Measurements from ENCODE around the gene UBE2I.
A peak's percentile ranks its signal among the peaks of the same experiment; 100 is the strongest.

UBE2I gene

DNA sequence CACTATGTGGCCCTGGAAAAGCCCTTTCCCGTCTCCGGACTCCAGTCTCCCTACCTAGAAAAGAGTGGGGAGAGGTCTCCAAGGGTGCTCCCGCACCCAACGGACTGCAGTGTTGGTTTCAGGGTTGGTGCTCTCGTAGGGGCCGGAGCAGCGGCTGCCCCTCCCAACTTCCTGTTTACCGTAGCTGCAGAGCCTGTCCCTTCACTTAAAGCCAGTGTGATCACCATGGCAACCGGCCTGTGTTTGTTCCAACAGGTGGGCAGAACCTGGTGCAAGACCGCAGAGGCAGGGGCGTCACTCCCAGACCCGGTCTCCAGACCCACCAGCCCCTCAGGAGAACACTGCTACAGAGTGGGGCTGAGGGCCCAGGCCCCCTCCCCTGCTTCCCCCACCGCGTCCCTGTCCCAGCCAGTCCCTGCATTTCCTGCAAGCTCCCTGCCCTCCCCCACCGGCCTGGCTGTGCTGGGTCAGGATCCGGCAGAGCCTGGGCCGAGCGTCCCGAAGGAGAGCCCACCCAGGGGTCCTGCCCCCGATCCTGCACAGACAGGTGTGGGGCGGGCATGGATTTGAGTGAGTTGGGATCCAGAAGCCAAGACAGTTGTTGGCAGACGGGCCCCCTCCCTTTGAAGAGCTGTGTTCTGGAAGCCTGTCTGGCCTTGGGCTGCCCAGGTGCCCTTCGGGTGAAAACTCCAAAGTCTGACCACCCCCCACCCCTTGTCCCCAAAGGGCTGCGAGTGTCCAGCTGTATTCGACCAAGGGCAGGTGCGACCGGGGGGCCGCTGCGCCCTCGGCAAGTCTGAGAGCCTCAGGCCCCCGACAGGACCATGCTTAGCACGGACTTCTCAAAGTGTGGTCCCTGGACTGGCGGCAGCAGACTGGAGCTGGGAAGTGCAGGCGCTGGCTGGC, 22.5 kb downstream of the UBE2I start:
- peak; percentile 70 to 77 for DNase-seq (ENCODE audit: low read depth in 1 of 2, low spot score in 1 of 2)
- TF ChIP-seq, protein P1, sequence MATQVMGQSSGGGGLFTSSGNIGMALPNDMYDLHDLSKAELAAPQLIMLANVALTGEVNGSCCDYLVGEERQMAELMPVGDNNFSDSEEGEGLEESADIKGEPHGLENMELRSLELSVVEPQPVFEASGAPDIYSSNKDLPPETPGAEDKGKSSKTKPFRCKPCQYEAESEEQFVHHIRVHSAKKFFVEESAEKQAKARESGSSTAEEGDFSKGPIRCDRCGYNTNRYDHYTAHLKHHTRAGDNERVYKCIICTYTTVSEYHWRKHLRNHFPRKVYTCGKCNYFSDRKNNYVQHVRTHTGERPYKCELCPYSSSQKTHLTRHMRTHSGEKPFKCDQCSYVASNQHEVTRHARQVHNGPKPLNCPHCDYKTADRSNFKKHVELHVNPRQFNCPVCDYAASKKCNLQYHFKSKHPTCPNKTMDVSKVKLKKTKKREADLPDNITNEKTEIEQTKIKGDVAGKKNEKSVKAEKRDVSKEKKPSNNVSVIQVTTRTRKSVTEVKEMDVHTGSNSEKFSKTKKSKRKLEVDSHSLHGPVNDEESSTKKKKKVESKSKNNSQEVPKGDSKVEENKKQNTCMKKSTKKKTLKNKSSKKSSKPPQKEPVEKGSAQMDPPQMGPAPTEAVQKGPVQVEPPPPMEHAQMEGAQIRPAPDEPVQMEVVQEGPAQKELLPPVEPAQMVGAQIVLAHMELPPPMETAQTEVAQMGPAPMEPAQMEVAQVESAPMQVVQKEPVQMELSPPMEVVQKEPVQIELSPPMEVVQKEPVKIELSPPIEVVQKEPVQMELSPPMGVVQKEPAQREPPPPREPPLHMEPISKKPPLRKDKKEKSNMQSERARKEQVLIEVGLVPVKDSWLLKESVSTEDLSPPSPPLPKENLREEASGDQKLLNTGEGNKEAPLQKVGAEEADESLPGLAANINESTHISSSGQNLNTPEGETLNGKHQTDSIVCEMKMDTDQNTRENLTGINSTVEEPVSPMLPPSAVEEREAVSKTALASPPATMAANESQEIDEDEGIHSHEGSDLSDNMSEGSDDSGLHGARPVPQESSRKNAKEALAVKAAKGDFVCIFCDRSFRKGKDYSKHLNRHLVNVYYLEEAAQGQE (IDR thresholded peaks at IDR 0.05; ENCODE audit: insufficient replicate concordance, low read depth): no peak
- TF ChIP-seq GABPA (IDR thresholded peaks at IDR 0.05; ENCODE audit: low read depth): no peak
- no peak; the same call in 1 of the 2 replicates for TF ChIP-seq SPI1 (IDR thresholded peaks at IDR 0.05; ENCODE audit: borderline replicate concordance, low read depth)
- TF ChIP-seq, protein P2, sequence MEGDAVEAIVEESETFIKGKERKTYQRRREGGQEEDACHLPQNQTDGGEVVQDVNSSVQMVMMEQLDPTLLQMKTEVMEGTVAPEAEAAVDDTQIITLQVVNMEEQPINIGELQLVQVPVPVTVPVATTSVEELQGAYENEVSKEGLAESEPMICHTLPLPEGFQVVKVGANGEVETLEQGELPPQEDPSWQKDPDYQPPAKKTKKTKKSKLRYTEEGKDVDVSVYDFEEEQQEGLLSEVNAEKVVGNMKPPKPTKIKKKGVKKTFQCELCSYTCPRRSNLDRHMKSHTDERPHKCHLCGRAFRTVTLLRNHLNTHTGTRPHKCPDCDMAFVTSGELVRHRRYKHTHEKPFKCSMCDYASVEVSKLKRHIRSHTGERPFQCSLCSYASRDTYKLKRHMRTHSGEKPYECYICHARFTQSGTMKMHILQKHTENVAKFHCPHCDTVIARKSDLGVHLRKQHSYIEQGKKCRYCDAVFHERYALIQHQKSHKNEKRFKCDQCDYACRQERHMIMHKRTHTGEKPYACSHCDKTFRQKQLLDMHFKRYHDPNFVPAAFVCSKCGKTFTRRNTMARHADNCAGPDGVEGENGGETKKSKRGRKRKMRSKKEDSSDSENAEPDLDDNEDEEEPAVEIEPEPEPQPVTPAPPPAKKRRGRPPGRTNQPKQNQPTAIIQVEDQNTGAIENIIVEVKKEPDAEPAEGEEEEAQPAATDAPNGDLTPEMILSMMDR (IDR thresholded peaks at IDR 0.05; ENCODE audit: insufficient read depth, low read length): no peak
- no peak for TF ChIP-seq POLR2AphosphoS5 (IDR thresholded peaks at IDR 0.05; ENCODE audit: low read depth)
- Histone ChIP-seq H3K27ac (replicated peaks) (no peak overlapping the region; the same call in 1 of the 2 replicates), H3K27me3 (ENCODE audit: insufficient read depth, poor library complexity, severe bottlenecking) (peaks cover 54% of the 10 kb centered on the region), H3K4me3 (replicated peaks; ENCODE audit: insufficient read depth, low read length) (no peak overlapping the region)

DNA sequence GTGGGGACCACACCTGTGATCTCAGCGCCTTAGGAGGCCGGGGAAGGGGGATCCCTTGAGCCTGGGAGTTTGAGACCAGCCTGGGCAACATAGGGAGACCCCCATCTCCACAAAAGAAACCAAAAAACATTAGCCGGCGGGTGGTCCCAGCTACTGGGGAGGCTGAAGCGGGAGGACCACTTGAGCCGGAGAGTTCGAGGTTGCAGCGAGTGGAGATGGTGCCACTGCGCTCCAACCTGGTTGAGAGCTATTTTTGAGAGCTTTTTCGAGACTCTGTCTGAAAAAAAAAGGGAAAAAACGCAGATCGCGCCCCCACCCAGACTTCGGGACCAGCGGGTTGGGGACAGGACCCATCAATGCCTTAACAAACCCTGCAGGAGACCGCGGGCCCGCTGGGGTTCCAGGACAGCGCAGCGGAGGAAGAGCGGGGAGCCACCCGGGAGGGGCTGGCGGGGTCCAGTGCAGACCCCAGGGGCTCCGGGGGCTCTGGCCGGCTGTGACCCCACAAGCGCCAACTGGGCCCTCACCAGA, 23.2 kb downstream of the UBE2I start:
- Histone ChIP-seq H3K4me3 (replicated peaks; ENCODE audit: insufficient read depth, low read length) (no peak overlapping the region), H3K27ac (replicated peaks) (no peak overlapping the region), H3K27me3 (ENCODE audit: insufficient read depth, poor library complexity, severe bottlenecking) (peaks cover 58% of the 10 kb centered on the region)

GRCh38 chr16:1333149-1333812, 23.8 kb downstream of the UBE2I start, which contains the start of gene BAIAP3:
TSS of gene BAIAP3 (plus strand) at chr16:1333645. CDS start at chr16:1338550, 4,905 bp downstream.
- Histone ChIP-seq H3K27me3 (ENCODE audit: insufficient read depth, poor library complexity, severe bottlenecking) (peaks cover 58% of the 10 kb centered on the region), H3K4me3 (replicated peaks; ENCODE audit: insufficient read depth, low read length) (no peak within 1 kb of the TSS), H3K27ac (replicated peaks) (no peak within 1 kb of the TSS)
- no peak for DNase-seq (ENCODE audit: low read depth in 1 of 2, low spot score in 1 of 2)
- TF ChIP-seq SPI1 (IDR thresholded peaks at IDR 0.05; ENCODE audit: borderline replicate concordance, low read depth) (no peak), GABPA (IDR thresholded peaks at IDR 0.05; ENCODE audit: low read depth) (no peak), POLR2AphosphoS5 (IDR thresholded peaks at IDR 0.05; ENCODE audit: low read depth) (no peak)
- TF ChIP-seq, protein P2 (IDR thresholded peaks at IDR 0.05; ENCODE audit: insufficient read depth, low read length): no peak
- TF ChIP-seq, protein P1 (IDR thresholded peaks at IDR 0.05; ENCODE audit: insufficient replicate concordance, low read depth): no peak

More for the DNA sequence above, 23.2 kb downstream of the UBE2I start:
- no peak for DNase-seq (ENCODE audit: low read depth in 1 of 2, low spot score in 1 of 2)
- TF ChIP-seq SPI1 (IDR thresholded peaks at IDR 0.05; ENCODE audit: borderline replicate concordance, low read depth) (no peak), POLR2AphosphoS5 (IDR thresholded peaks at IDR 0.05; ENCODE audit: low read depth) (no peak), GABPA (IDR thresholded peaks at IDR 0.05; ENCODE audit: low read depth) (no peak)
- TF ChIP-seq, protein P2 (IDR thresholded peaks at IDR 0.05; ENCODE audit: insufficient read depth, low read length): no peak
- TF ChIP-seq, protein P1 (IDR thresholded peaks at IDR 0.05; ENCODE audit: insufficient replicate concordance, low read depth): no peak
